BJ (cell line): ENCODE results near the gene SLC16A6. TPM values are rescaled to one million over a fixed set of nuclear protein-coding genes. Genes with fewer than 3 reads are reported as not detected.

Experiments
- CTCF ChIA-PET: fragments of 350-600 bp; formaldehyde crosslinking; extraction: SDS; loops from one replicate; lab custom pipeline; 2021; ENCODE audit warnings: antibody characterized with exemption, inconsistent platforms; lab: Yijun Ruan, JAX
- POLR2A ChIA-PET: fragments of 300-600 bp; sonication (Branson Sonifier 250); formaldehyde crosslinking; extraction: SDS; loops from one replicate; lab custom pipeline; 2021; ENCODE audit warnings: antibody characterized with exemption; lab: Charles Lee
- DNase-seq: peaks from one replicate; pipeline ENCODE4 v3.0.0-alpha.2; 2011; ENCODE audit warnings: low read depth
- H3K27me3 ChIP-seq: 2 replicates; pipeline ENCODE4 v1.6.0; 2011; ENCODE audit warnings: low read length; ENCODE audit not compliant: control insufficient read depth, insufficient read depth
- H3K36me3 ChIP-seq: 2 replicates; pipeline ENCODE4 v1.5.1; 2011; ENCODE audit warnings: low read length; ENCODE audit not compliant: control insufficient read depth, insufficient read depth
- H3K4me3 ChIP-seq: 2 replicates; pipeline ENCODE4 v1.5.1; 2011; ENCODE audit warnings: low read depth, mild to moderate bottlenecking, control low read depth, low read length
- CTCF ChIP-seq: IDR thresholded peaks from 2 replicates; pipeline ENCODE4 v1.5.1; 2011; ENCODE audit warnings: low read depth, mild to moderate bottlenecking, control low read depth, inconsistent platforms, low read length, moderate library complexity; ENCODE audit not compliant: insufficient read depth
- polyA plus RNA-seq: library from polyadenylated mRNA; depleted of rRNA; stranded (reverse); fragments of >200 nt; gene quantifications from 2 replicates; pipeline ENCODE4 v1.2.3, GENCODE V29; 2011

The SLC16A6 gene
- polyA plus RNA-seq, 1 experiment = 0.20 TPM

- TF ChIP-seq CTCF = no peak
- Histone ChIP-seq H3K4me3 (no peak overlapping the region), H3K27me3 (peaks cover 12% of the 10 kb centered on the region), H3K36me3 (no peaks in the 10 kb centered on the region)
- ChIA-PET POLR2A (no interaction called here), CTCF (no interaction called here)
- DNase-seq = no peak
Measured at GRCh38 chr17:68292689-68293040, 1.7 kb upstream of the SLC16A6 start.

GRCh38 chr17:68291836-68292688 lies 1.1 kb upstream of the SLC16A6 start:
- DNase-seq = no peak
- no peak for TF ChIP-seq CTCF
- Histone ChIP-seq H3K27me3 (peaks cover 12% of the 10 kb centered on the region), H3K4me3 (peak overlapping the region; percentile 45), H3K36me3 (no peaks in the 10 kb centered on the region)
- POLR2A ChIA-PET = no interaction called here
- CTCF ChIA-PET = no interaction called here

GRCh38 chr17:68290268-68290954 lies 516 bp downstream of the SLC16A6 start:
- no peak for DNase-seq
- H3K4me3 ChIP-seq = peak overlapping the region; percentile 45
- CTCF ChIA-PET = interaction anchor here (0.6 to 2.1 kb wide), 2 partner anchors 12 to 109 kb away, joined by 3 to 6 read pairs; no protein-coding TSS in a partner anchor
- TF ChIP-seq CTCF = no peak
- peaks cover 9% of the 10 kb centered on the region for H3K27me3 ChIP-seq
- no peaks in the 10 kb centered on the region for H3K36me3 ChIP-seq
- POLR2A ChIA-PET = no interaction called here

GRCh38 chr17:68289936-68290267 lies 1.0 kb downstream of the SLC16A6 start:
- Histone ChIP-seq H3K36me3 (no peaks in the 10 kb centered on the region), H3K27me3 (peaks cover 9% of the 10 kb centered on the region), H3K4me3 (no peak overlapping the region)
- no peak for TF ChIP-seq CTCF
- ChIA-PET CTCF (interaction anchor here (0.6 to 2.1 kb wide), 2 partner anchors 13 to 109 kb away, joined by 3 to 6 read pairs; no protein-coding TSS in a partner anchor), POLR2A (no interaction called here)
- DNase-seq = no peak

- no peaks in the 10 kb centered on the region for H3K36me3 ChIP-seq
- H3K4me3 ChIP-seq = no peak overlapping the region
- POLR2A ChIA-PET = no interaction called here
- no peak for DNase-seq
- TF ChIP-seq CTCF = no peak
- CTCF ChIA-PET = interaction anchor here (0.6 to 2.1 kb wide), 3 partner anchors 13 to 109 kb away, joined by 3 to 9 read pairs (median 6); no protein-coding TSS in a partner anchor
- H3K27me3 ChIP-seq = peaks cover 8% of the 10 kb centered on the region
Measured at GRCh38 chr17:68289473-68289872, 1.5 kb downstream of the SLC16A6 start.
